NOMO-1 treated with DMSO at 0.1 percent for 48 hours (cell line): ENCODE measurements around the gene SLC26A1.
A peak's percentile ranks its signal among the peaks of the same experiment; 100 is the strongest.
"Not testable (repeated sequence)": the region's sequence is repeated elsewhere in the genome, so short reads cannot be mapped to it uniquely, and the experiment has no call there.

Source experiments
- DNase-seq: peaks from one replicate; lab custom pipeline; 2025; ENCODE audit not compliant: unreplicated experiment; lab: John Stamatoyannopoulos, UW

The SLC26A1 gene

DNA sequence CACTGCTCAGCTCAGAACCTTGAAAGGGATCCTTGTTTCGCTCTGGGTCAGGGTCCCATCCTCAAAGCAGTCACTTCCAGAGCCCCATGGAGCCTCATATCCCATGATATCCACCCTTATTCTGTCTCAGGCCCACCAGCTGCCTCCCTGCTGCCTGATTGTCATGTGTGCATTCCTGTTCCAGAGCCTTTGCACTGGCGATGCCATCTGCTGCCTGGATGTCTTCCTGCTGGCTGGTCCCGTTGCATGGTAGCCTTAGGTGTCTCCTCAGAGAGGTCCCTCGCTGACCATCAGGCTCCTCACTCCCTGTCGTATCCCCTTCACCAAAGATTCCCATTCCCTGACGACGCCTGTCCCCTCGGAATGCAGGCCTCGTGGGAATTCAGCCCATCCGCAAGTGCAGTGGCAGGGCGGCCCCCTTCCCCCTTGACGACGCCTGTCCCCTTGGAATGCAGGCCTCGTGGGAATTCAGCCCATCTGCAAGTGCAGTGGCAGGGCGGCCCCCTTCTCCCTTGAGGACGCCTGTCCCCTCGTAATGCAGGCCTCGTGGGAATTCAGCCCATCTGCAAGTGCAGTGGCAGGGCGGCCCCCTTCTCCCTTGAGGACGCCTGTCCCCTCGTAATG, 6.1 kb upstream of the SLC26A1 start:
- DNase-seq: not testable (repeated sequence)

DNA sequence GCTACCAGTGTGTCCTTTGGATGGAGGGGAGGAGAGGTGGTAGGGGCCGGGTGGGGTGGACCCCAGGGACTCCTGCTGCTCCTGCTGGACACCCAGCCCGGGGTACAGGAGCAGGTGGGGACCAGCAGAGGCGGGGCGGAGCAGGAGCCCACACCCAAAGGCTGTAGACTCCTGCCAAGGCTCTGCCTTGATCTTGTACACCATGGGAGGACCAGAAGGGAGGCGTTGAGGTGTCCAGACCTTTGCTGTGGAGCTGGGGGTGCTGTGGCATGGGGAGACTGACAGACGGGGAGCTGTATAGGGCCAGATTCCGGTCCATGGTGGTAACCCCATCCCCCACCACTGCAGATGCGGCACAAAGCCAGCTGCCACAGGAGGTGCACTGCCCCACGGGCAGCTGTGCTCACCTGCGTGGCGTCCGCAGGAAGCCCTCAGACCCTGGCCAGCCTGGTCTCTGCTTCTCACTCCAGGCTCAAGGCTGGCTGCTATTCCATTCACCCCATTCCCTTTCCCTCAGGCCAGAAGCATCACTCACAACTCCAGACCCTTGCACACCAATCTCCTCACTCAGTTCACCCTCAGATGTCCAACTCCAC, 5.0 kb upstream of the SLC26A1 start:
- no peak for DNase-seq

DNA sequence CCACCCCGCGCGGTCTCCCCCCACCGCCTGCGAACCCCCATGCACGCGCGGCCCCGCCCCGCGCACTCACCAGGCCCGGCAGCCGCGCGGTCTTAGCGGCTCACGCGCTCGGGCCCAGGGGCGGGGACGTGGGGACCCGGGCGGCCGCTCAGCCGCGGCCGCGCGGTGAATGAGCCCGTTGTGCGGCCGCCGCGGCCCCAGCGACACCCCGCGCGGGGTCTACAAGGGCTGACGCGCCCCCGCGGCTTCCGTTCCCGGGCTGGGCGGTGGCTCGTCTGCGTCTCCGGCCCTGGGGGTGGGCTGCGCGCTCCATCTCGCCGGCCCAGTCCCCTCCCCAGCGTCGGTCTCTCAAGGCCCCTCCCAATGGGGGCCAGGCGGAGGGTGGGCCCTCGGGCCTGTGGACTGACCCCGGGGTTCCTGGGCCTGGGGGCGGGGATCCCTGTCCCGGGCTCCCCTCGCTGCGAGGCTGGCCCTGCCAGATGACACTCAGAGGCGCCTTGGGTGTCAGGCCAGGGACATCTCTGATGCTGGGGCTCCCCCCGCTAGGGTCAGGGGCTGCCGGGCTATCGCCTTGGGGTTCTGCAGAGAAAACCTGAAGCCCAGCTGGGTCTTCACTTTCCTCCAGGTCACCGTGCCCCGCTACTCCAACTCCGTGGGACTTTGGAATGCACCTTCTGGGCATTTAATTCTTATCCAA, 4.3 kb upstream of the SLC26A1 start:
- no peak for DNase-seq

DNA sequence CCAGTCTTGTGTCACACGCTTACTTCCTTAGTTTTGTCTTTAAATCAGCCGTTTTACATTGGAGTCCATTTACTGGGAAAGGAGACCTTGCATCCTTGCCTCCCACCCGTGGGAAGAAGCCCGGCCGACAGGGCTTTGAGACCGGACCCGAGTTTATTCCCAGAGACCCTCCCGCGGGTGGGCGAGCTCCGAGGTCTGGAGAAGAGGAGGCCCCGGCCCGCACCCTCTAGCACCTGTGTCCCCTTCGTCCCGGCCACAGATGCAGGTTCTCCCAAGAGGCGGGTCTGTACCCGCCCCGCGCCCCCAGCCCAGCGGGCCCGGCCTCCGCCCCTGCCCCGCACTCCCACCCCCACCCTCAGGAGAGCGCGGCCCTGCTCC, 3.8 kb upstream of the SLC26A1 start:
- no peak for DNase-seq

DNA sequence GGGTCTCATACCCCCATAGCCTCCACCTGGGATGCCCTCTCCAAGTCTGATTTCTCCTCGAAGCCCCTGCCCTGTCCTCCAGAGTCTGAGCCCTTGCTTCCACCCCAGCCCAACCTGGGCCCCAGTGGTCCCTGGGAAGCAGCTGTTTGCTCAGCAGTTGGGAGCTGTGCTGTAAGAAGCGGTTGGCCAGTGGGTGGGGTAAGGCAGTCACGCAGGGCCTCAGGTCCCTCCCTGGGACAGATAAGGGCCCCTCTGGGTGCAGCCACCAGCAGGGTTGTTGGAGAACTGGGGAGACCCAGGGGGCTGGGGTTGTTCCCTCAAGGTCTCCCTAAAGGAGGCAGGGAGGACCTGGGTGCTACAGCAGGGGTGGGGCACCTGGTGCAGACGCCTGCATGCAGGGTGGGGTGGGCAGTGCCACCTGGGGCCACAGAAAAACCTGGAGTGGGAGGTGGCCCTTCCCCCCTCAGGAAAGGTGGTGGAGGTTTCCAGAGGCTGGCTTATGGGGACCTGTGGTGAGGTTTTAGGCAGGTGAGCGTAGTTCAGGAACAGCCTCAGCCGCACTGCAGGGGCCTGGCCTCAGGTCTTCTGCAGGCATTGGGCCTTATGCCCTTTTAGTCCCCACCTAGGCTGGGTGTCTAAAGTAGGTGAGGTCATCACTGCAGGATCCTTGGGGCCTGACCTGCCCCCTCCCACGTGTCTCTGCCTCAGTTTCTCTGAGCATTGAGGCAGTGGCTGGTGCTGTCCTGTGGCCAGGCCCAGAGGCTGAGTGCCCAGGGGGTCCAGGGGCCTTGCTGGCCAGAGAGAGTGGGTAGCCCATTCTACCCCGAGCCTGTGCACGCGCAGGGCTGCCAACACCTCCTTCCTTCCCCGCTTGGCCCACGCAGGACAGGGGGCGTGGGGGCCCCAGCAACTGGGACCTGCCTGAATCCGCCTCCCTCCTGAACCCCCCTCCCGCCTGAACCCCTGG, 3.1 kb upstream of the SLC26A1 start:
- DNase-seq: no peak

DNA sequence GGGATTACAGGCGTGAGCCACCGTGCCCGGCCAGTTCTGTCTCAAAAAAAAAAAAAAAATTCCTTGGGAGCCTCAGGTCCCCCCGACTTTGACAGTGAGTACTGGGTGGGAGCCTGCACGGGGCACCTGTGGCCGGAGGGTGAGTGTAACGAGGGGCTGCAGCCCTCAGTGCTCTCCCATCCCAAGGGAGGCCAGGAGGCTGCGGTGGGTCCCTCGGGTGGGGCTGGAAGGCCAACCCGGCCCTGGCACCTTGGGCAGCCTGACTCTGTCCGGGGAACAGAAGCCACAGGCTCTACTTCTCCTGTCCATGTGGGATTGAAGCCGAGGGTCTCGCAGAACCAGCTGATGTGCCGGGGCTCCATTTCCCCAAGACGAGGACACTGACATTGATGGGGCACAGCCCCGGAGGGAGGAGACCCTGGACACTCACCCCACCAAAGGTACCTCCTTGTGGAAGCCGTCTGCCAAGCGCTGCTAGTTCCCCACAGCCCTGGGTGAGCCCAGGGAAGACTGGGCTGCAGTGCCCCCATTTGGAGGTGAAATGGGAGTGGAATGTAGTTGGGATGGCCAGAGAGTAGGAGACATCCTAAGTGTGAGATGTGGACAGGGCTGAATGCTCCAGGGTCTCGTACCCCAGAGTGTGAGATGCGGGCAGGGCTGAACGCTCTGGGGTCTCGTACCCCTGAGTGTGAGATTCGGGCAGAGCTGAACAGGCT, 2.3 kb upstream of the SLC26A1 start:
- DNase-seq: no peak

DNA sequence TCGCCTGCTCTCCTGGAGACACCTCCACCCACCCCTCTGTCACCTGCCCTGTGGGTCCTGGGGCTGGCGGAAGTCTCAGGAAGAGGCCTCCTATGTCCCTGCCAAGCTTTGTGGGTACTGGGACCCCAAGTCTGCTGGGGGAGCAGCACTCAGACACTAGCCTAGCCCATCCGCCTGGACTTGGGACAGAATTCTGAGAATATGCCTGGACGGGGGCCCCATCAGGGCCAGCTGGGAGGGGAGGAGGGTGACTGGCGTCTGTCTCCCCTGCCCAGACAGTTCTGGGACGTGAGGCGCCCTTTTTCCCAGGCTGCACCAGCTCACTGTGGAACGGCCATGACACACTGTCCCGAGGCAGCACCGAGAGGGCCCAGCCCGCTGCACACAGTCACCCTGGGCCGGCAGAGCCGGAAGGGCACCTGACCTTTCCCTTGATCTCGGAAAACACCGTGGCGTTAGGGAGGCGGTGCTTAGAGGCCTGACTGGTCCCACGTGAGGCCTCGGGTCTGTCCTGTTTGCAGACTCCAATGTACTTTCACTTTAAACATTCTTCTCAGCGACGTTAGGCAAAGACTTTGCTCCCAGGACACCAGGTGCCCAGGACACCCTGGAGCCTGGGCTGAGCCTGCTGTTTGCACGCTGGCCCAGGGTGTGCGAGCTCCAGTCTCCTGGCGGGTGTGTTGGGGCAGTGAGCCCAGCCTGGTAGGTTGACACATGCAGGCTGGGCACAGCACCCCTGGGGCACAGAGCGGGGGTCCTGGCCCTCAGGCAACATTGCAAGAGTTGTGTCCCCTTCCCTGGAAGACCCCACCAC, 700 bp downstream of the SLC26A1 start:
- DNase-seq: no peak

DNA sequence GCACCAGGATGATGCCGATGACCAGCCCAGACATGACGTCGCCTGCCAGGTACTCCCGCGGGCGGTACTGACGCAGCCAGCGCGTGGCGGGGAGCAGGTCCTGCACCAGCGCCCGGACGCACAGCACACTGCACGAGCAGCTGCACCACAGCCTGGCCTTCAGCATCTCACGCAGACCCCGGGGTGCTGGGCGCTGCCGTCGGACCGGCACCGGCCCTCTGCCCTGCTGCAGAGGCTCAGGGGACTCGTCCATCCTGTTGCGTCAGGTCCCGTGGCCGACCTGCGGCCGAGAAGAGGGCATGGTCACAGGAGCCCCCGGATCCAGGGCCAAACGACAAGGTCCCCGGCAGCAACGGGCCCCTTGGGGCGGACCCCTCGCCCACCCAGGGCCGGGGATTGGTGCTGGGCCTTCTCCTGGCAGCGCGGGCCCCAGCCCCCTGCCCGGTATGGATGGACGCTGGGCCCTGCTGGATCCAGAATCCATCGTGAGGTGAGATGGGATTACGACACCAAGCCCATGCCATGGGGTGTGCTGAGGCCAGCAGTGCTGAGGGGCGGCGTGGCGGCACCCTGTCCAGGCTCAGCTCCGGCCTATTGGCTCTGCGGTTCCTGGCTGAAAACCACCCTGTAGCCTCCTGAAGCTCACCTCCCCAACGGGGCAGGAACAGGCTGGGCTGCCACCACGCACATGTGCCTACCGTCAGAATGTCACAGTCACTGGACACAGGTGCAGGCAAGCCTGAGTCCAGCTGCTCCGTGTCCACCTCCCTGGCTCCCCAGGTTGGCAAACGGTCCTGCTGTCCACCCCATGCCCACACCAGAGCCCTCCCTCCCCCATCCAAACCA, 1.5 kb downstream of the SLC26A1 start:
- DNase-seq: no peak

DNA sequence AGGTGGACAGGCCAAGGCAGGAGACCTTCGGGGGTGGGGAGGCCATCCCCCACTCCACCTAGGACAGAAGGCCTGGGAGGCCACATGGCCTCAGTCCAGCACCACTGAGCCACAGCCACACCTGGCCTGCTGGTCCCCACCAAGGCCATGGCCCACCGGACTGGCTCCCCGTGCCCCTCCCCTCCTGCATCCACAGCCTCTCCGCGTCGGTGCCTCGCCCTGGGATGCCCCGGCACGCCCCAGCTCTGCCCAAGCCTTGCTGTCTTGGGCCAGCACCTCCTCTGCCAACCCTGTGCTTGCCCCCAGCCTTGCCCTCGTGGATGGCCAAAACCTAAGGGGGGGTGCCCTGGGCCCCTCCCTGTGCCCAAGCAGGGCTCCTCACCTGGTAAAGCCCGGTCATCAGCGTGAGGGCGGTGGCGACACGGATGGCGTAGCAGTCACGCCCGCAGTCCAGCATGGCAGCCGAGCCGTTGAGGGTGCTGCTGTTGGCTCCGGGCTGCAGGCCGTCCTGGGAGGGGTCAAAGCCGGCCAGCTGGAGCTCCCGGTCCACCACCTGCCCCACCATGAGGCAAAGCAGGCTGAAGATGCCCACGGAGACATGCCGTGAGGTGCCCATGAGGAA, 2.3 kb downstream of the SLC26A1 start:
- DNase-seq: no peak

DNA sequence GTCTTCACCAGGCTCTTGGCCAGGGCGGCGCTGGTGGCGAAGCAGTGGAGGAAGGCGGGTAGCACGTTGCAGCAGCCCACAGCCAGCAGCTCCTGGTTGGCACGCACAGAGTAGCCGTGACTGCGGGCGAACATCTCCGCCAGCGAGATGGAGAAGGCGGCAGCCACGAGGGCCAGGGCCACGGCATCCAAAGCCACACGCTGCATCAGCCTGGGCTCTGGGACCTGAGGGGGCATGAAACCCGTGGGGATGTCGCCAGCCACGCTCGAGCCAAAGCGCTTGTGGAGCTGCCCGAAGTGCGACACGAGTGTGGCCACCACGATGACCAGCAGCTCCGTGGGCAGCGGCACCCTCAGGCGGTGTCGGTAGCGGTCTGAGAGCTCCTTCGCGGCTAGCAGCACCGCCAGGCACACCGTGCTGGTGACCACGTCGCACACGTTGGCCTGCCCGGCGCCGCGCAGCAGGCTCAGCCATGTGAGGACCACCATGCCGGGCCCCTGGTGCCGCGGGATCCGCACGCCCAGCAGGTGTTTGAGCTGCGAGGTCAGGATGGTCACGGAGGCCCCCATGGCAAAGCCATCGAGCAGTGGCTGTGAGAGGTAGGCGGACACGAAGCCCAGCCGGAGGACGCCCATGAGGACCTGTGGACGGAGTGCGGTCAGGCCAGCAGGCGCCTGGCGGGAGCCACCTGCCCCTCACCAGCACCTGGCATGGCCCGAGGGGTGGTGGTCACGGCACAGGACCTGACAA, 3.3 kb downstream of the SLC26A1 start:
- no peak for DNase-seq

DNA sequence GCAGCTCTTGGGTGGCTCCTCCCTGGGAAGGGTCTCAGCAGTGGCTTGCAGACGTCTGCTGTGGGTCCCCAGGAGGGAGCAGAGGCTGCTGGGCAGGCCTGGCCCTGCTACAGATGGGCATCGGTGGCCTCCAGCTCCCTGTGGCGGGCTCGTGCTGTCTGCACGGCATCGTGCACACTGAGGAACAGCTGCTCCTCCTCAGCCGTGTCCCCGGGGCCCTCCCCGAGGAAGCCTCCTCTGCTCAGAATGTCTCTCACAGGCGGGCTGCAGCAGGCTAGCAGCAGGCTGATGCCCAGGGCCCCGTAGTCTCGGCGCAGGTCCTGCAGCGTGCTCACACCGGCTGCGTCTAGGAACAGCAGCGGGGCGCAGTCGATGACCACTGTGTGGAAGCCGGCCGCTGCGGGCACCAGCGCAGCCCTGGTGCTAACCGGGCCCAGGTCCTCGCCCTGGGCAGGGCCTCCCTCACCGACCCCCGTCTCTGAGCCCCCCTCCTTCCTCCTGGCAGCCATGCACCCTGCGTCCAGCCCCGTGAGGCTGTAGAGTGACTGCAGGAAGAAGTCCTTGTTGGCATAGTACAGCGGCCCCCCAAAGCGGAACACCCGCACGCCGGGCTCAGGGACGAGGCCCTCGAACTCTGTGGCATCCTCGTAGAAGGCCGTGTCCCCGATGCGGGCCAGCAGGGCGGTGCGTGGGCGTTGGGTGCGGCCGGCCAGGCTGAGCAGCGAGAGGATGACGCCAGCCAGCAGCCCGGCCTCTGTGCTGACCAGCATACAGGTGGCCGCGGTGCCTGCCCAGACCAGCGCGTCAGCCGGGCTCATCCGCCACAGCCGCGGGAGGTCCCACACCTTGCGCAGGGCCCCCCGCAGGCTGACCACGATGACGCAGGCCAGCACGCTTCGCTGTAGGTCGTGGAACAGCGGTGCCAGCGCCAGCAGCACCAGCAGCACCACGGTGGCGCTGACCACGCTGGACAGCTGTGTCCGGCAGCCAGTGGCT, 4.2 kb downstream of the SLC26A1 start:
- no peak for DNase-seq

DNA sequence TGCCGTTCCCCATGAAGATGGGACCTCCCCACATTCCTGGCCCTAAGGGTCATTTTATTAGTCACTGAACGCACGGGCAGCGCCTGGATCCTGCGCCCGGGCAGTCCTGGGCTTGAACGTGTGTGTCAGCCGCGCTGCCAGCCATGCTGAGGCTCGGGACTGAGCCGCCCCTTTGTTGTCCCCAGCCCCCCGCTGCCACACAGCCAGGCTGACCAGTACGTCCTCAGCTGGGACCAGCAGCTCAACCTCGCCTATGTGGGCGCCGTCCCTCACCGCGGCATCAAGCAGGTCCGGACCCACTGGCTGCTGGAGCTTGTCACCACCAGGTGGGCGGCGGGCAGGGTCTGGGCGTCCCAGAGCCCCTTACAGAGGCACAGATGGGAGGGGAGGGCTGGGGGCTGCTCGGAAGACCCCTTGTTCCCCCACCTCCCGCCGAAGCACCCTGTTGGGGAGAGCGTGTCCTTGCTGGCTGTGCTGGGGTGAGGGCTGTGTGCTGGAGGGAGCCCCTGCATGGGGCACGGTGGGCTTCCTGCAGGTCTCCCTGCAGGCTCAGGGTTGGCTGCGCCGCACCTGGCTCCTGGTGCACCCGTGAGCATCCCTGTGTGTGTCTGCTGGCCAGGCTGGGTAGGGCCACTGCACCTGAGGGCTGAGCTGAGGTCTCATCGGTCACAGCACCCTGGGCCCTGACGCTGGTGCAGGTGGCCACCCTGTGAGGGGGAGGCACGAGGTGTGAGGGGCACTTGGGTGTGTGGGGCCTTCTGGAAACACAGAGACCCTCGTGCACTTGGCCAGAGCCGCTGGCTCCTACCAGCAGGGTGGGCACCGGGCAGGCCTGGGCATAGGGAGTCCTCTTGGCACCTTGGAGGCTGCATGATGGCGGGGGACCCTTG, 5.3 kb downstream of the SLC26A1 start:
- DNase-seq: no peak

DNA sequence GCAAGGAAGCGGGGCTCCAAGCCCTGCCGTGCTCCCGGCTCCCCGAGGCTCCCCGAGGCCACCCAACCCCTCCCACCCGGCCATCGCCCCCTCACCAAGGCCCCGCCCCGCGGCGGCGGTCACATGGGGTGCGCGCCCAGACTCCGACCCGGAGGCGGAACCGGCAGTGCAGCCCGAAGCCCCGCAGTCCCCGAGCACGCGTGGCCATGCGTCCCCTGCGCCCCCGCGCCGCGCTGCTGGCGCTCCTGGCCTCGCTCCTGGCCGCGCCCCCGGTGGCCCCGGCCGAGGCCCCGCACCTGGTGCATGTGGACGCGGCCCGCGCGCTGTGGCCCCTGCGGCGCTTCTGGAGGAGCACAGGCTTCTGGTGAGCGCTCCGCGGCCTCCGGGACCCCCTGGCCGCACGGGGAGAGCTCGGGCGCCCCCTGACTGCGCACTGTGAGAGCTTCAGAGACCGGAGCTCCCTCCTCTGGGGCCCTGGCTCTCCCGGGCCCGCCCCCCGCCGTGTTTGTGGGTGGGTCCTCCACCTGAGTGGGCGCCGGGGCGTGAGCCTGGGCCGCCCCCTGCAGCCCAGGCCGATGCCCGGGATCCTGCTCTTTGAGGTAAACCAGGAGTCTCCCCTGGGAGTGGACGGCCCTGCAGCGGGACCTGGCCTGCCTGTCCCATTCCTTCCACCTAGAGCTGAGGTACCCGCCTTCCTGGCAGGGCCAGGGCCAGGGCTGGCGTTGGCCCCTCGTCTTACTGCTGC, 6.2 kb downstream of the SLC26A1 start, which contains the start of gene IDUA:
Gene IDUA, plus strand, starts transcription at position 166 of the 745 bp plus-strand sequence. Its CDS starts 41 bp downstream, at position 207.
- peak; percentile 73 for DNase-seq

DNA sequence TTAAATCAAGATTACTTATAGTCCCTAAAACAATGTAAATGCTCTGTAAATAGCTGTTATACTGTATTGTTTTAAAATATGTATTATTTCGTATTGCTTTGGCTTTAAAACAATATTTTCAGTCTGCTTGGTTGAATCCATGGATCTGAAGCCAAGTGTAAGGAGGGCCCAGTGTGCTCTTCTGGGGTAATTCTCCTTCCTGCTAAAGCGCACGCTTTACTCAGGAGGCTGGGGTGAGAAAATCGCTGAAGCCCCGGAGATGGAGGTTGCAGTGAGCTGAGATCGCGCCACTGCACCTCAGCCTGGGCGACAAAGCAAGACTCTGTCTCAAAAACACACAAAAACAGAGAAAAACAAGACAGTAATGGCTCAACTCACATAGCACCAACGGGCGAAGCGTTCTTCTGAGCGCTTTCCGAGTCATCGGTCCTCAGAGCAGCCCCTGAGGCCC, 6.8 kb downstream of the SLC26A1 start:
- peak; percentile 50 for DNase-seq
